IPS-NIHi11 (cell line): ENCODE data around the gene TMEM120B.
"Not testable (repeated sequence)": the region's sequence is repeated elsewhere in the genome, so short reads cannot be mapped to it uniquely, and the experiment has no call there.

ENCODE experiments used
- DNase-seq: peaks from one replicate; pipeline ENCODE4 v3.0.0; 2012; ENCODE audit warnings: mixed read lengths, low spot score

TMEM120B gene

DNA sequence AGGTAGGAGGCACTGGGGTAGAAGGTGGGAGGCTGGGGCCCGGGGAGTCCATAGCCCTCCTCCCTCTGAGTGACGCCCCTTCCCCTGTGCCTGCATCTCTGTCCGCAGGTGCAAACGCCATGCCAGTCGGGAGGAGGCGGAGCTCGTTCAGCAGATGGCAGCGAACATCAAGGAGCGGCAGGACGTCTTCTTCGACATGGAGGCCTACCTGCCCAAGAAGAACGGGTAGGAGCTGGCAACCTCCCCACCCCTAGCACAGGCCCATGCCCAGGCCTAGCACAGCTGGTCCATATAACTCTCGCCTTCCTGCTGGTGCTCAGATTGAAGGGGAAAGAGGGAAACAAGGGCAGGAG, 35.6 kb downstream of the TMEM120B start:
- DNase-seq: no peak

DNA sequence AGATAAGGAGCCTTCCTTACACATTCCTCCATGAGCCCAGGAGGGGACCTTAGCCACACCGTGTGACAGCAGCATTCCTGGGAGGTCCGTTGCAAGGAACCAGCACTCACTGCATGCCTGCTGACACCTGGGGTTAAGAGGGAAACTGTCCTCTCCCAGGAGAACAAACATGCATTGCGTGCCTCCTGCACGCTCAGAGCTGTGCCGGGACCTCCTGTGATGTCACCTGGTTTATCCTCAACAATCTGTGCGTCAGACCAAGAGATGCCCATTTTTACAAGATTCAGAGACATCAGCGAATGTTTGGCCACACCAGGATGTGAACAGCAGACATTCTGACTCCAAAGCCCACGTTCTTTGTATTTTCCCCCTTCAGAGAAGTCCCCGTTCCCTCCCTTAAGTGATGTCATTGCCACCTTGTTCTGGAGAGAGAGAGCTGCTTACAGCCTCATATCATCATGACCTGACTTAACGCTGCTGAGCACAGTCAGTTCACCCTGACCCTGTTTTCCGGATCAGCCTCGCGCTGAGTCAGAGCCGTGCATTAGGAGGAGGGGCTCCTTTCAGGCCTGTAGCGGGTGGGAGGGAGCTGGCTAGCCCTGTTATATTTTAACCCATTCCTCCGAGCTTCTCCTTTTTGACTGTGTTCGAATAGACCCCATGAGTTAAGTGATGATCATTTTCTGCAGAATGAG, 36.2 kb downstream of the TMEM120B start:
- DNase-seq: no peak

DNA sequence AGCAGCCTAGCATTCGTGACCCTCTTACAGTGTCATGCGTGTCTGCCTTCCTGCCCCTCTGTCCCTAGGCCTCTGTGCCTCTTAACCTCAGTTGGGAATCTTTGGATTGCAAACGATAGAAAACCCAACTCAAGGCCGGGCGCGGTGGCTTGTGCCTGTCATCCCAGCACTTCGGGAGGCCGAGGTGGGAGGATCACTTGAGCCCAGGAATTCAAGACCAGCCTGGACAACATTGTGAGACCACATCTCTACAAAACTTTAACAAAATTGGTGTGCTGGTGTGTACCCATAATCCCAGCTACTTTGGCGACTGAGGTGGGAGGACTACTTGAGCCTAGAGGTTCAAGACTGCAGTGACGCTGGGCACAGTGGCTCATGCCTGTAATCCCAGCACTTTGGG, 36.7 kb downstream of the TMEM120B start:
- DNase-seq: no peak

GRCh38 chr12:121750507-121750955, 38.0 kb downstream of the TMEM120B start:
- DNase-seq: no peak

- DNase-seq: no peak
Observed at GRCh38 chr12:121751034-121751433, 38.5 kb downstream of the TMEM120B start.

DNA sequence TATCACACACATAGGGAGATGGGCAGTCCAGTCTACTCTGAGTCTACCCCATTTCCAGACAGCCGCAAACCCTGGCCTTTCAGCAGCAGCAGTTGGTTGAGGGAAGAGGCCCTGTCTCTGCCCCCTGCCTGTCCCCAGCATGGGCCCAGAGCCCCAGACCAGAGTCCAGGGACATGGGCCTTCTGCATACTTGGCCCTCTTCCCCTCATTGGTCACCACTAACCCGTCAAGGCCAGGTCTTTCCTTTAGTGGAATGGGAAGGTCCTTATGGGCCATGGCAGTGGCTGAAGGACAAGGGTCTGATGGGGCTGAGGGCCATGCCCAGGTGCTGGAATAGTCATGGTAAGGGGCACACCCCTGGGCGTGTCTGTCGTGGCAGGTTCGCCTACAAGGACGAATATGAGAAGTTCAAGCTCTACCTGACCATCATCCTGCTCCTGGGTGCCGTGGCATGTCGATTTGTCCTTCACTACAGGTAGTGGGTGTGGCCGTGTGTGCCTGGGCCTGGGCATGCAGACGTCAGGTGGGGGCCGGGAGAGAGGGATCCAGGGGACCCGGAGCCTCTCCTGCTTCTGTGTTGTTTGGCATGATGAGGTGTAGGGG, 39.3 kb downstream of the TMEM120B start:
- DNase-seq: no peak

- no peak for DNase-seq
Observed at GRCh38 chr12:121753844-121754264, 41.3 kb downstream of the TMEM120B start.

DNA sequence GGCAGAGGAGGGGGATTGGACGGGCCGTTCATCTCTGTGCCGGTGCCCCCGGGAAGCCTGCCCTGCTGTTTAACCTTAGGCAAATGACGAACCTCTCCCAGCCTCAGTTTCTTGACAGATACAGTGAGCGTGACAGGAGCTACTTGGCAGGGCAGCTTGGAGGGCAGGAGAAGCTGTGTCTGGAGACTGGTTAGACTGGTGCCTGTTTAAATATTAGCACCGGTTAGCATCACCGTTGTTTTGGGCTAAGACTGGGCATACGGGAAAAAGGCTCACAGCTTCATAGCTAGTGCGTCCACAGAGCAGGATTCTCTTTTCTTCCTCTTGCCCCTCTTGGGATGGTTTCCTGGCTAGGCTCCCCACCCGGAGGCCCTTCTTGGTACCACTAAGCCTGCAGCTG, 42.3 kb downstream of the TMEM120B start:
- DNase-seq: no peak

DNA sequence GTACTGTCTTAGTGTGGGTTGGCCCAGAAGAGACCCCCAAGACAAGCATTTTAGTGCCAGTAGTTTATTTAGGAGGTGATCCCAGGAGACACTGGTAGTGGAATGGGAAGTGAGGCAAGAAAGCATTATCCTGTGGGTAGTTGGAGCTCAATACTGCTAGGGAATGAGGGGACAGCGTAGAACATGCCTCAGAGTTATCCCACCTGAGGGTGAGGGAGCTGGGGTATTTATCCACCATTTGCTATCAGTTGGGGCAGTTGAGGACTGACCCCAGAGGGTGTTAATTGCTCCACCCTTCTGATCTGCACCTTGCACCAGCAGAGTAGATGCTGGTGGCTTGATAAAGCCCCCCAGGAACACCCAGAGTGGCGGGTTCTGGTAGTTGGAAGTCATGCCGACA, 43.0 kb downstream of the TMEM120B start:
- no peak for DNase-seq

GRCh38 chr12:121758536-121758935, 46.0 kb downstream of the TMEM120B start:
- not testable (repeated sequence) for DNase-seq

- DNase-seq: no peak
Observed at GRCh38 chr12:121762269-121762668, 49.7 kb downstream of the TMEM120B start.

DNA sequence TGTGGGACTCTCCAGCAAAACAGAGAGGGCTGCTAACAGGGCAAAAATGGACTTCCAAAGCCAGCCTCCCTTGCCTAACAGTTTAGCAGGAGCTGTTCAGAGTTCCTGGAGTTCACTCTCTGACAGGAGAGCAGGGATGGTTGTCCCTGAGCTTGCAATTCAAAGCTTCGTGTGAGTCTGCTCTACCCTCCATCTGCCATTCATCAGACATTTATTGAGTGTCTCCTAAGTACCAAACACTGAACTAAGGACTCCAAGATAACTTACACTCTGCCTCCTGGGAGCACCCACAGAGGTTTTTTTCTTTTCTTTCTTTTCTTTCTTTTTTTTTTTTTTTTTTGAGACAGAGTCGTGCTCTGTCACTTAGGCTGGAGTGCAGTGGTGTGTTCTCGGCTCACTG, 52.3 kb downstream of the TMEM120B start:
- no peak for DNase-seq

- DNase-seq: no peak
Observed at GRCh38 chr12:121765573-121765972, 53.0 kb downstream of the TMEM120B start.

DNA sequence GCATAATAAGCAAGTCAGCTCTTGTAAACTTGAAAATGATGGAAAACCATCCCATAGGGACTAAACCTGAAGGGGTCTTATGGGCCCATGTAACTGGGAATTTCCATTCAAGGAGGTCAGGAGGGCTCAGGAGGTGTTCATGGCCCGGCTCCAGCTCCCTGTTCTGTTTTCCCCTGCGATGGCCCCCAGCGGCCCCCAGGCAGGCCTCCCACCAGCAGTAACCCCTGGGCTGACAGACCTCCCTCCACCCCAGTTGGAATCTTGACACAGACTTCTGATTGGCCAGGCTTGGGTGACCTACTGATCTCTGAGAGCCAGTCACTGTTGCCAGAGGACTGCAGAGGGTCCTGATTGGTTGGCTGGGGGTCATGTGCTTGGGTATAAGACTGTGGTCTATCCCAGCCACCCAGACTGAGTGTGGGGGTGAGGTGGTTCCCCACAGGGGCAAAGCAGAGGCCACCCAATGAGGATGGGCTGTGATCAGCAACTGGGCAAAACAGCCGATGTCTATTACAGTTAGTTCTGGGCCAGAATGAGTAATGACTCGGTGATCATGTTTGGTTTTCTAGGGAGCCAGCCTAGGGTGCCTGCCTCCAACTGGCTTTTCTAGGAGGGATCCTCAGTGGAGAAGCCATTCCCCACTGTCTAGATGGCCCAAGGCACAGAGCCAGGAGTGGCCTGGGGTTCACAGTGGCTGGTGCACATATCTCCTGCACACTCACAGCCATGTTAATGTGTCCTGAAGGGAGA, 53.9 kb downstream of the TMEM120B start:
- no peak for DNase-seq

- no peak for DNase-seq
Observed at GRCh38 chr12:121767525-121768016, 55.0 kb downstream of the TMEM120B start.

DNA sequence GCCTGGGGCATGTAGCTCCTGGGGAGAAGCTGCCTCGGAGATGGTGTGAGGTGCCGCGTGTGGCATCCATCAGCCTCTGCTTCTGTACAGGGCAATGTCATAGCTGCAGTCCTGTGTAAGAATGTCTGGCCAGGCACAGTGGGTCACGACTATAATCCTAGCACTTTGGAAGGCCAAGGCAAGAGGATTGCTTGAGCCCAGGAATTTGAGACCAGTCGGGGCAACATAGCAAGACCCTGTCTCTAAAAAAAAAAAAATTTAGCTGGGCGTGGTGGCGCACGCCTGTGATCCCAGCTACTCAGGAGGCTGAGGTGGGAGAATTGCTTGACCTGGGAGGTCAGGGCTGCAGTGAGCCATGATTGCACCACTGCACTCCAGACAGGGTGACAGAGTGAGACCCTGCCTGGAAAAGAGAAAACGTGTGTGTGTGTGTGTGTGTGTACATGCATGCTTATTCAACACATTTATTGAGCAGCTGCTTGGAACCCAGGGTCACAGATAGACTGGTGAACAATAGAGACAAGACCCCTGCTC, 56.8 kb downstream of the TMEM120B start:
- DNase-seq: no peak

DNA sequence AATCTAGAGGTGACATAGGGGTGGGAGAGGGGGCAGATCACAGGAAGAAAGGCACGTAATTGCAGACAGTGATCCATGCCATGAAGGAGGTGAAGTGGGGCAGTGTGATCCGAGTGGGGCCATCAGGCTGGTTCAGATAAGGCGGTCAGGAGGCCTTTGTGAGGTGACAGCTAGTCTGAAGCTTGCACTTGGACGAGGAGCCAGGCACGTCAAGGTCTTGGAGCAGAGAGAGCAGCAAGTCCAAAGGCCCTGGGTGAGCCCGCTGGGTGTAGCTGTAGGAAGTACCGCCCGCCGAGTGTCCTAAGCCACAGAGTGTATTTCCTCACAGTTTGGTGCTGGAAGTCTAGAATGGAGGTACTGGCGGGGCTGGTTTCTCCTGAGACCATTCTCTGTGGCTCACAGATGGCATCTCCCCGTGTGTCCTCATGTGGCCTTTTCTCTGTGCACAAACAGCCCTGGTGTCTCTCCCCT, 57.3 kb downstream of the TMEM120B start:
- DNase-seq: no peak

- no peak for DNase-seq
Observed at GRCh38 chr12:121770388-121770787, 57.8 kb downstream of the TMEM120B start.

DNA sequence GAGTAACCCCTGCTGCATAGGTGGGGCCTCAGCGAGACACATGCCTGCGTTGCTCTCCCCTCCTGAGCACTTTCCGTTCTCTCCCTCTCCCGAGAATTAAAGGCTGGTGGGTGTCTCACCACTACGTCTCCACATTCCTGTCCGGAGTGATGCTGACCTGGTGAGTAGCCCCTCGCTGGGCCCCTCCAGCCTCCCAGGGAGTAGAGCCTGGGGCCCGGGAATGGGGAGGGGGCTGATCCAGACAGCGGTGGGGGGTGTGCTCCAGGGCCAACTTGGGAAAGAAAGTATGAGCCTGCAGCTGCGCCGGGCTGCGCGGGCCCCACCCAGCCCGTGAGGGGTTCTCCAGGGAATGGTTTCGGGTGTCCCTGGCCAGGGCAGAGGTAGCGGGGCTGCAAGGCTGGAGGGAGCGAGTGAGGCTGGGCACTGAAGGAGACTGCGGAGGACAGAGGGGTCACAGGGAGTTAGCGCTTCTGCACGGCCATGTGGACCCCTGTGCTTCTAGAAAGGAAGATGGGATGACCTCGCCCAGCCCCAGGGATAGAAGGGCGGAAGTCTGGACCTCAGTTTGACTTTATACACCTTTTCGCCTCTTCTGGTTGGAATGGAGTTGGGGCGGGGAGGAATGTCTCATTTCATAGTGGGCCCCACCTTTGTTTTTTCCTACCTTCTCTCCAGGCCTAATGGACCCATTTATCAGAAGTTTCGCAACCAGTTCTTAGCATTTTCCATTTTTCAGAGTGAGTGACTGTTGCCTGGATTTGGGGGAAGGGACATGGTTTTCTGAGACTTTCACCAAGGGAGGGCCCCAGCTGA, 58.5 kb downstream of the TMEM120B start:
- DNase-seq: no peak

DNA sequence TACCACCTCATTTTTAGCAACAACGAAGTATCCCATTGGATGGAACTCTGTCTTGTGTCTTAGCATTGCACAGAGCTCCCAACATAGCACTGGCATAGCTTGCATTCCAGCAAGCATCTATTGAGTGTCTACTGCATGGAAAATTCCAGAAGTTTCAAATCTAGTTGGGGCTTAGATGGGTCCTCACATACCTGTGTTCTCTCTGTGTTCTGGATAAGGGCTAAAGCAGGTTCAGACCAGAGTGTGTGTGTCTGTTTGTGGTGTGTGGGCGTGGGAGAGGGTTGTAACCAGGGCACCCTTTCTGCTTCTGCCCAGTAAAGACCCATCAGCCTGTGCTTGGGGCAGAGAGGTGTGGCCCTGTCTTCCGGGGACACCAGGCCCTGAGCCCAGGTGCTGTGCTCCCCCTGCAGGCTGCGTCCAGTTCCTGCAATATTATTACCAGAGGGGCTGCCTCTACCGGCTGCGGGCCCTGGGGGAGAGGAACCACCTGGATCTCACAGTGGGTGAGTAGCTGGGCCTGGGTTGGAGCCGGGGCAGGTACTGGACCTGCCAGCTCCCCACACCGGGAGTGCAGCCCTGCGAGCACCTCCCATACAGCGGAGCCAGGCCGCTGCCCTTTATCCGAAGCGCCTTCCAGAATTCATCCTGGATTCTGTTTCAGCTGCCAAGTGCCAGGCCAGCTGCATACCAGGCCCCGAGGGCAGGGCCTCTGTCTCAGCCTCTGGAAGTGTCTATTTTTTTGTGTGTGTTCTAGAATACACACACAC, 60.6 kb downstream of the TMEM120B start:
- DNase-seq: peak; percentile 94

GRCh38 chr12:121774968-121775474, 62.5 kb downstream of the TMEM120B start:
- DNase-seq: peak; percentile 77
